IPS-11a (cell line): Measurements from ENCODE around the gene ELL.
A peak's percentile ranks its signal among the peaks of the same experiment; 100 is the strongest.

Source experiments
- H3K4me3 ChIP-seq: one replicate; pipeline ENCODE4 v1.5.1; 2013; ENCODE audit warnings: low read depth, low read length, control low read depth

ELL gene

GRCh38 chr19:18449552-18449951 is 72.3 kb downstream of the ELL start:
- H3K4me3 ChIP-seq = no peak overlapping the region

- no peak overlapping the region for H3K4me3 ChIP-seq
Measured at GRCh38 chr19:18446811-18447359, 75.0 kb downstream of the ELL start.

DNA sequence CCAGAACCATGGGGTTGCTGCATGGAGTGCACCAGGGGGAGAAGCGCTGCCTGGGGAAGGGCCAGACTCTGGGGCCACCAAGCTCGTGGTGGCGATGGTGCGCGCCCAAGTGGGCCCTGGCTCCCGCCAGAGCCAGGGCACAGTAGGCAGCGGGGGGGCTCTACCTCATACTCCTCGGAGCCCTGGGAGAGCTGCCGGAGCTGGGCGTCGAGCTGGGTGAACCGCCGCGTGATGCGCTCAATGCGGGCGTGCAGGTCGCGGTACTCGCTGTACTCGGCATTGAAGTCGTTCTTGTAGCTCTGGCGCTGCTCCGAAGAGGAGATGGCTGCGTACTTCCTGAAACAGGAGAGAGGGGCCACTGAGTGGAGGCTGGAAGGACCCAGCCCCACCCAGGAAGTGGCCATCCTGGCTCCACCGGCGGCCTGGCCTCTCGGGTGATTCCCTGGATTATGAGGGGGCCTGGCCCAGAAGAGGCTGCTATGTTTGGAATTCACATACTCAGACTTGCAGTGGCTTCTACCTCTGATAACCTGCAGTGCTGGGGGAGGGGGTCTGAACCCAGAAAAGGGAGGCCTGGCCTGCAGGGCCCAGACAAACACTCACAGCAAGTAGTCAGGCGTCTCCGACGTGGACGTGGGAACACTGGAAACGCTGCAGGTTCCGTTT is 75.6 kb downstream of the ELL start:
- H3K4me3 ChIP-seq = no peak overlapping the region

- no peak overlapping the region for H3K4me3 ChIP-seq
Measured at GRCh38 chr19:18445262-18445948, 76.5 kb downstream of the ELL start.

DNA sequence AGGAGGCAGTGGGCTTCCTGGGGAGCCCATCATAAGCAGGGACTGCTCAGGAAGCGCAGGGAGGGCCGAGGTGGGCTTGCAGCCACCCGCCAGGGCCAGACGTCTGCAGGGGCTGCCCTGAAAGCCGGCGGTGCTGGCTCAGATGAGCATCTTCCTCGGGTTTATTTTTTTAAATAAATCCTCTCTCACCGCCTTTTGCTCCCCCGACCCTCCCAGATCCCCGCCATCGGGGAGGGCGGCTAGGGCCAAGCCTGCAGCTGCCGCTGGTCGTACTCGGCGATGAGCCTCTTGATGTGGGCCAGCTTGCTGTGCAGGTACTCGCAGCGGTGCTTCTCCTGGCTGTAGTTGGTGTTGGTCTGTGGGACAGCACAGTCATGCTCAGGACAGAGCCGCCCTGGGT is 77.4 kb downstream of the ELL start:
- H3K4me3 ChIP-seq = no peak overlapping the region

GRCh38 chr19:18443831-18444230 is 78.0 kb downstream of the ELL start:
- no peak overlapping the region for H3K4me3 ChIP-seq

GRCh38 chr19:18443406-18443805 is 78.5 kb downstream of the ELL start:
- no peak overlapping the region for H3K4me3 ChIP-seq

- no peak overlapping the region for H3K4me3 ChIP-seq
Measured at GRCh38 chr19:18442941-18443340, 78.9 kb downstream of the ELL start.

- no peak overlapping the region for H3K4me3 ChIP-seq
Measured at GRCh38 chr19:18441804-18442788, 79.8 kb downstream of the ELL start.

- no peak overlapping the region for H3K4me3 ChIP-seq
Measured at GRCh38 chr19:18440936-18441803, 80.7 kb downstream of the ELL start.

DNA sequence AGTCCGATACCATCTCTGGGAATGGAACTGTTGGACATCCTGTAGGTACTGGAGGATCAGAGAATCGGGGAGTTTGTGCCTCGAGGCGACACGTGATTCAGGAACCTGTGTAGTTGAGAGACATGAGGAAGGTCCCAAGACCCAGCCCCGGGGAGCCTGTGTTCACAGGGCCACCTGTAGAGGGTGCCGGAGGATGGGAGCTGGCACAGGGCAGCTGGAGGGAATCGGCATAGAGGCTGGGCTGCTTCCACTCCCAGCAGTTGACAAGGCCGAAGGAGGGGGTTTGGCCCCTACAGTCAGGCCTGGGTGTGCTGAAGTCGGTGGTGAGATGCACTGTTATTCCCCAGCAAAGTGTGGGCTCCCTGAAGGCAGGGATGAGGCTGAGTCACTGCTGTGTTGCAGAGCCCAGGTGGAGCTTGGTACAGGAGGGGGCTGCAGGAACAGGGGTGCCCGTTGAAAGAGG is 81.4 kb downstream of the ELL start:
- H3K4me3 ChIP-seq = no peak overlapping the region

GRCh38 chr19:18439910-18440237 is 82.0 kb downstream of the ELL start:
- no peak overlapping the region for H3K4me3 ChIP-seq

DNA sequence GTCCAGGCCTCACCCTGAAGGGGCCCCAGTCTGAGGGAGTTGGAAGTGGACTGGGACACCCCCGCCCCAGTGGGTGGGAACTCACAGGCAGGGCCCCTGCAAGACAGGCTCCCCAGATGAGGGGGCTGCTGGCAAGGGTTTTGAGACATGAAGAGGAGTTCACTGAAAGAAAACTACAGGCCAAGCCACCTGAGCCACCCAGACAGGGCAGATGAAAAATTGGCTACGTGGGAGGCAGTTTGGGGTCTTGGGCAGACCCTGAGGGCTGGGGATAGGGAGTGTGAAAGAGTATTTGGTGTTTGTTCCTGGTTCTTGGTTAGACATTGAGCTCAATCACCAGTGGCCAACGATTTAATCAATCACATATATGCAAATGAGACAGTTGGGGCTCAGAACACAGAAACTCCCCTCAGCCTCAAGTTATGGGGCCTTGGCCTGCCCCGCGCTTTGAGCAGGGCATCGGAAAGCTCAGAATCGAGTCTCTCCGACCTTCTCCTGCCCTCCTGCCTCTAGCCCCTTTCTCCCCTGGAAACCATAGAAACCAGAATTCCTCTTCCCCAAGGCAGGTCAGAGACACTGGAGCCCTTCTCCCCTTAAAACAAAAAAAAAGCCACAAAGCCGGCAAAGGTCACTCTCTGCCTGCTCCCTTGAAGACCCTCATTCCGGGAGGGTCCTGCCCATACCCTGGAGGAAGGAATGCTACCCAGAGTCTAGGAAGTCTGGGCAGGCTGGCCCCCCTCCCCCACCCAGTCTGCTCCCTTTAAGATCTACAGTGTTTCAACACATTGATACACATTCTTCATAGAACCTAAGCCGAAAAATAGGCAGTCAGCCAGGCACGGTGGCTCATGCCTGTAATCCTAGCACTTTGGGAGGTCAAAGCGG is 82.6 kb downstream of the ELL start:
- no peak overlapping the region for H3K4me3 ChIP-seq

DNA sequence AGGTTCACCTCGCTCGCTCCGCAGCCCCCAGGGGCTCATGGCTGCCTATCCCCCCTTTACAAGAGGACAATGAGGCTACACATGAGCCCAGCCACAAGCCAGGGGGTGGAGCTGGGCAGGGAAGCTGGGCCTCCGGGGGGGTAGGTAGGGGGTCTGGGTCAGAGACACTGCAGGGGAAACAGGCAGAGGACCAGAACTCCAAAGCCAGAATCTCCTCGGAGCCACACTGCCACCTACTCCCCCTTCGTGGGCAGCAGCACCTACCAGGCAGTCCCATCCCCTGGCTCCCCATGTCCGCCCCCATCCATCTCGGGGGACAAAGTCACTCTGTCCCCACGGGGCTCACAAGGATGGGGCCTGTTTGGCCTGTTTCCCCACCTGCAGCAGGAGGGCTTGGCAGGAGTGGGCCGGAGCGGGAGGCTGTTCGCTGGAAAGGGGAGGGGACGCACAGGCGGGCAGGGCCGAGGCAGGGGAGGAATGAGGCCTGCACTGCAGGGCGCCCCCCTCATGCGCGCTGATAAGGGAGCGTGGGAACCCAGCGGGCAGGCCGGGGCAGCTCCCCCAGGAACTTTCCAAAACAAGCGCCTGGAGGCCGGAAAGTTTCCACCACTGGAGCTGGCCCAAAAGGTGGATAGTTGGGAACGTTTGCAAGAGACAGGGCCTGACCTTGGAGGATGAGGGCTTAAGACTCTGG is 83.4 kb downstream of the ELL start:
- no peak overlapping the region for H3K4me3 ChIP-seq

- peak within 1 kb of the TSS; percentile 76 for H3K4me3 ChIP-seq
Measured at GRCh38 chr19:18437491-18438330, 84.2 kb downstream of the ELL start, which contains the start of gene ISYNA1. TSS of gene ISYNA1 (minus strand) at chr19:18438133. CDS start at chr19:18437979, 154 bp downstream.

GRCh38 chr19:18436671-18437490 is 85.0 kb downstream of the ELL start:
- H3K4me3 ChIP-seq = peak overlapping the region; percentile 46
